ENCODE results near the gene CKLF.

The CKLF gene

DNA sequence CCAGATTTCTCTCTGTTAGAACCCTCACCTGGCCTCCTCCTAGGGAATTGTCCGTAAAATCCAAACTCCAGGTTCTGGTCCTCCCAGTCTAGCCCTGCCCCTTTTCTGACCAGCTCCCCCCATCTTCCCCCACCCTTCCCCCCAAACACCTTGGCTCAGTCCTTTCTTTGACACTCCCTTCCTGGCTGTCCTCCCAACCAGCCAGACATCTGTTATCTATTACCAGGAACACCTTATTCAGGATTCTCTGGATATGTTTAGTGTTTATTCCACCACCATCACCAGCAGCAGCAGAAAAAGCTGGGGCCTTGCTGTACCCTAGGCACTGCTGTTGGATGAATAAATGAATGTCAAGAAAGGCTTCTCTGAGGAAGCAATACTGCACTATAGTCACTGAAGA lies 48.1 kb downstream of the CKLF start:
- no peak for DNase-seq (ENCODE audit: low read depth)
- no peak for TF ChIP-seq CTCF (IDR thresholded peaks at IDR 0.05; ENCODE audit: insufficient read depth, low read depth, low read length, missing control alignments)
- H3K4me3 ChIP-seq (ENCODE audit: low read depth, low read length): no peak overlapping the region

DNA sequence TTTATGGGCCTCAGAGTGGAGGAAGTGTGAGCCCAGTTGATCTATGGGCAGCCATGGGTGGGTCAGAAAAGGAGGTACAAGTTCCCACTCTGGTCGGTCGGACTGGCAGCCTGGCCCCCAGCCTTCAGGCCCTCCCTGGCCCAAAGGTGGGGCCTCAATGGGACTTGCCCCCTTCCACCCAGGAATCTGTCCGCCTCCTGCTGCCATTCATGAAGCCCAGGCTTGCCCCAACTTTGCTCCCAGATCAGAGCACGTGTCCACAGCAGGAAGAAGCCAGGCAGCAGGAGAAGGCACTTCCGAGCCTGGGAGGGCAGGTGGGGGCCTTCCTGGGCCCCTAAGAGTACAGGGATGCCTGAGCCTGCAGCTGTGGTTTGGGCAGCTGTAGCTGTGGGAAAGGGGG lies 49.1 kb downstream of the CKLF start:
- H3K4me3 ChIP-seq (ENCODE audit: low read depth, low read length): no peak overlapping the region
- TF ChIP-seq CTCF (IDR thresholded peaks at IDR 0.05; ENCODE audit: insufficient read depth, low read depth, low read length, missing control alignments): no peak
- no peak for DNase-seq (ENCODE audit: low read depth)

DNA sequence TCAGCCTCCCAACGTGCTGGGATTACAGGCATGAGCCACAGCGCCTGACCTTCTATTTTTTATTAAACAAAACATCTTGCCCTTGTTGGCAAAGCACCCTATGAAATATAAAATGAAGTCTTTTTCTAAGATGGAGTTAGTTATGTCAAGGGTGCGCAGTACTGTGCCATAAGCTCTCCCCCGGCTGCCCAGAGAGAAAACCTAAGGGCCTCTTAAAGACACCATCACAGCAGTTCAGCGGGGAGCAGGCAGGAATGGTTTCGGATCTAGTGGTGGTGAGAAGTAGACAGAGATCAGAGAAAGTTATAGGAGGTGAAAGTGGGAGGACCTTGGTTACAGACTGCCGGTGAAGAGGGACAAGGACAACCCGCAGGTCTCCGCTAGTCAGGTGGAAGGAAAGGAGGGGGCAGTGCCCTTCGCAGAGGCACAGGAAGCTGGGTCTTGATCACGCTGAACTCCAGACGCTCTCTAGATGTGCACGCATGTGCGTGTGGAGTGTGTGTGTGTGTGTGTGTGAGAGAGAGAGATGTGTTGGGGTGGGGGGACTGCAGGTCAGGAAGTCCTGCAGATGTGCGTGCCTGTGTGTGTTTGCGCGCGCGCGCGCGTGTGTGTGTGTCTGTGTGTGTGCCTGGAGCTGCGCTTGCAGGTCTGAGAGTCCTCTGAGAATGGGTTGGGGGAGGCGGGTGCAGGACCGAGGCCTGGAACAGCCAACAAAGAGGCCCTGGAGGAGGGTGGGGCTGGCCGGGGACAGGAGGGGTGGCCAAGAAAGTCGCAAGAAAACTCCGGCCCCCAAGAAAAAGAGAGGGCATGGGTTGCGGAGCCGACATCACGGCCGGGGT lies 51.4 kb downstream of the CKLF start:
- H3K4me3 ChIP-seq (ENCODE audit: low read depth, low read length): peak overlapping the region; percentile 22

DNA sequence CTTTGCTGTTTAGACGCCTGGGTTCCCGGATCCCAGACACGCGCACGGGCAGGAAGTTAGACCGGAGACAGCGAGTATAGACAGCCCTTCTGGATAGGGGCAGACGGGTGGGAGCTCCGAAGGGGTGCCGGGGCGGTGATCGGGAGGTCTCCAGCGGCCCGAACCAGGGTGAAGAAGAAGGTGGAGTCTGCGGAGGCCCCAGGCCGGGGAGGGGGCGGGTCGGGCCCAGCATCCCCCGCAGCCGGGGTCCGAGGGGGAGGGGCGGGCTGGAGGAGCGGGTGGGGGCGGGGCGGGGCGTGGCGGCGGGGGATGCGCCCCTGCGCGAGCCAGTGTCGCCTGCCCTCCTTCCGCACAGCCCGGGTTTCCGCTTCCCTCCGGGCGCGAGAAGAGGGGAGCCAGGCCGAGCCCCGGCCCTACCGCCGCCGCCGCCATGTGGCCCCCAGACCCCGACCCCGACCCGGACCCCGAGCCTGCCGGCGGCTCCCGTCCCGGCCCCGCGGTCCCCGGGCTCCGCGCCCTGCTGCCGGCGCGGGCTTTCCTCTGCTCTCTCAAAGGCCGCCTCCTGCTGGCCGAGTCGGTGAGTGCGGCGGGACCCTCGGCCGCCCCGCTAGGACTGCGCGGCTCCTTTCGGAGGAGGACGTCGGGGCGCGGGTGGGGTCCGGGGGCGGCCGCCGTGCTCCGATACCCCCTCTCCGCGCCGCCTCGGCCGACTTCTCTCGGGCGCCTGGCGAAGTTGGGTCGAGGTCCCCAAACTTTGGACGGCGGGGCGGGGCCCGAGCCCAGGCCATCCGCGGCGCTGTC lies 52.2 kb downstream of the CKLF start, which contains the start of gene CMTM3:
CMTM3 (plus strand) TSS at position 329 of the 801 bp plus-strand sequence; CDS start at position 431, 102 bp downstream.
- H3K4me3 ChIP-seq (ENCODE audit: low read depth, low read length): peak within 1 kb of the TSS; percentile 52
- TF ChIP-seq CTCF (IDR thresholded peaks at IDR 0.05; ENCODE audit: insufficient read depth, low read depth, low read length, missing control alignments): peak; percentile 65
- DNase-seq (ENCODE audit: low read depth): peak; percentile 60

More for the DNA sequence above, 51.4 kb downstream of the CKLF start:
- peak; percentile 69 for DNase-seq (ENCODE audit: low read depth)
- TF ChIP-seq CTCF (IDR thresholded peaks at IDR 0.05; ENCODE audit: insufficient read depth, low read depth, low read length, missing control alignments): no peak

- DNase-seq (ENCODE audit: low read depth): peak; percentile 18
- H3K4me3 ChIP-seq (ENCODE audit: low read depth, low read length): peak overlapping the region; percentile 52
- TF ChIP-seq CTCF (IDR thresholded peaks at IDR 0.05; ENCODE audit: insufficient read depth, low read depth, low read length, missing control alignments): no peak
These were observed 53.0 kb downstream of the CKLF start for GRCh38 chr16:66605177-66605978.

DNA sequence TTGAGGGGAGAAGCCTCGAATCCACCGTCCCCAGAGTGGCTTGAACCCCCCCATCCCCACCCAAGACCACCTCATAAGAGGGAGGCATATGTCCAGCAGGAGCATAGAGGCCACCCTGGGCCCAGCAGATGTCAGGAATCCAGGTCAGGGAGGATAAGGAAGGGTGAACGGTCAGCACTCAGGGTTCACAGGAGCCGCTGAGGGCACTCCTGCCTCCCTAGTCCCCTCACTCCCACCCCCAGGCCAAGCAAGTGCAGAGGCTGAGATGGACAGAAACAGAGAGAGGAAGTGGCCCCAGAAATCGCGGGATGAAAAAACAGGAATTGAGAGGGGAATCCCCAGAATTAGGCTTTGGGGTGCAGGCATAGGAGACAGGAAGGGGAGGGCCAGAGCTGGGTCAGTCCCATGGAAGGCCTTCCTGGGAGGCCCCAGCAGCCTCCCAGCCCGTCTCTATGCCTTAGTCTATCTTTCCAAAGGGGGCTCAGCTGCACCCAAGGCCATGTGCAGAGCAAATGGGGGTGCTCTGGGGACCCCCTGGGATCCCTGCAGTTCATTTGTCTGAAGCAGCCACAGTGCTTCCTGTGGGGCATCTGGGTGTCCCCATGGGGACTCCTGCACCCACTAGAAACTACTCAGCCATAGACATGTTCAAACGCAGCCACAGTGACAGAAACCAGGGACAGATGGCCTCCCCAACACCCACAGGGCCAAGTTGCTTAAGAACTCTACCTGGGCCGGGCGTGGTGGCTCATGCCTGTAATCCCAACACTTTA lies 53.8 kb downstream of the CKLF start:
- peak; percentile 84 for DNase-seq (ENCODE audit: low read depth)
- H3K4me3 ChIP-seq (ENCODE audit: low read depth, low read length): peak overlapping the region; percentile 52
- TF ChIP-seq CTCF (IDR thresholded peaks at IDR 0.05; ENCODE audit: insufficient read depth, low read depth, low read length, missing control alignments): no peak

All from GM12865 (cell line).